Muscle of leg (tissue), 11 donors: ENCODE results near the gene GDF11. TPM values are rescaled to one million over a fixed set of nuclear protein-coding genes. Genes with fewer than 3 reads are reported as not detected.
A peak's percentile ranks its signal among the peaks of the same experiment; 100 is the strongest.

ENCODE experiments used
- DNase-seq: peaks from one replicate; pipeline ENCODE4 v3.0.0; 2013
- H3K27ac ChIP-seq: one replicate; pipeline ENCODE4 v1.5.1; 2013; ENCODE audit warnings: mild to moderate bottlenecking, low read length, control low read depth
- H3K27me3 ChIP-seq: one replicate; pipeline ENCODE4 v1.6.1; 2013; ENCODE audit warnings: low read length; ENCODE audit not compliant: control insufficient read depth, insufficient read depth
- H3K36me3 ChIP-seq: one replicate; pipeline ENCODE4 v1.6.1; 2013; ENCODE audit warnings: low read length; ENCODE audit not compliant: control insufficient read depth, insufficient read depth
- H3K4me1 ChIP-seq: one replicate; pipeline ENCODE4 v1.6.1; 2013; ENCODE audit warnings: low read length; ENCODE audit not compliant: control insufficient read depth, insufficient read depth
- H3K4me3 ChIP-seq: one replicate; pipeline ENCODE4 v1.5.1; 2013; ENCODE audit warnings: low read length, control low read depth
- H3K9me3 ChIP-seq: replicated peaks from 2 replicates; pipeline ENCODE4 v1.6.1; 2013; ENCODE audit warnings: low read depth, low read length; ENCODE audit not compliant: control insufficient read depth
- WGBS: methylation state at CpG from one replicate; pipeline ENCODE4 v1.1.5; 2013; ENCODE audit warnings: missing lambda C conversion rate; ENCODE audit not compliant: insufficient coverage; 5-methylcytosine and 5-hydroxymethylcytosine counted together
- polyA plus RNA-seq, 8 donors: library from polyadenylated mRNA; unstranded; fragments of 120-200 nt; gene quantifications; one replicate each; pipeline versions ENCODE4 v1.2.1 to v1.2.3, GENCODE V29; 2013; ENCODE audit warnings: inconsistent platforms in 1 of 8, low replicate concordance in 1 of 8; ENCODE audit not compliant: insufficient read length in 8 of 8, insufficient read depth in 1 of 8
- total RNA-seq: library from RNA; stranded (reverse); fragments of 120-200 nt; gene quantifications from one replicate; pipeline ENCODE4 v1.2.4, GENCODE V29; 2013

The GDF11 gene
- total and polyA plus RNA-seq, 9 donors, result 4.5 to 12.4 (median 10.7) TPM

DNA sequence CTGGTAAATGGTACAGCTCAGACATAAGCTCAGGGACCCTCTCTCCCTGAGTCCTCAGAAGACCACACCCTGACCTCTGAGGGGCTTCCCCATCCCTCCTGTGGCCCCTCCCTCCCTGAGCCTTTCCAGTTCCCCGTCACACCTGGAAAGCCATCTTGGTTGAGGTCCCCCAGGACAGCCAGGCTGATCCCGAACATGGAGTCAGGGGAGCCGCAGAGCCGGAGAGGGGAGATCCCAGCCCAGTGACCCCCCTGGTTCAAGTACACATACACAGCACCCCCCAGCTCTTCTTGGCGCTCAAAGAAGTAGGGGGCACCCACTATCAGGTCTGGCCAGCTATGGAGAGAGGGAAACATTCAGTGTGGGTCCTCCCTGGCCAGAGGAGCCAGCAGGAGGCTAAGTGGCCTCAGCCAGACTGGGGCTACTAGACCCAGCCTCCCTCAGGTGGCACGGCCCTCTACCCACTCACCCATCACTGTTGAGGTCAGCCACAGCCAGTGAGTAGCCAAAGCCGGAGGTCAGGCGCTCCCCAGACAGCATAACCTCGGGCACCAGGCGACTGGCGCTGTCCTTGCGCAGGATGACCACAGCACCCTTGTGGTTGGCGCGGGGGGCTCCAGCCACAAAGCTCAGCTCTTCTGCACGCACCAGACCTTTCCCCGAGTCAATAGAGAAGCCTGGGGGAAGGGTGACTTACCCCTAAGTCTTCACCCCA, 44.5 kb upstream of the GDF11 start:
- 82% methylated on average over 14 of the region's 16 CpGs for WGBS
- DNase-seq, result no peak
- no peaks in the 10 kb centered on the region for H3K9me3 ChIP-seq
- no peaks in the 10 kb centered on the region for H3K27me3 ChIP-seq
- H3K4me3 ChIP-seq, result no peak overlapping the region
- H3K36me3 ChIP-seq, result peaks cover 84% of the 10 kb centered on the region
- no peak overlapping the region for H3K27ac ChIP-seq
- H3K4me1 ChIP-seq, result peaks cover 26% of the 10 kb centered on the region

DNA sequence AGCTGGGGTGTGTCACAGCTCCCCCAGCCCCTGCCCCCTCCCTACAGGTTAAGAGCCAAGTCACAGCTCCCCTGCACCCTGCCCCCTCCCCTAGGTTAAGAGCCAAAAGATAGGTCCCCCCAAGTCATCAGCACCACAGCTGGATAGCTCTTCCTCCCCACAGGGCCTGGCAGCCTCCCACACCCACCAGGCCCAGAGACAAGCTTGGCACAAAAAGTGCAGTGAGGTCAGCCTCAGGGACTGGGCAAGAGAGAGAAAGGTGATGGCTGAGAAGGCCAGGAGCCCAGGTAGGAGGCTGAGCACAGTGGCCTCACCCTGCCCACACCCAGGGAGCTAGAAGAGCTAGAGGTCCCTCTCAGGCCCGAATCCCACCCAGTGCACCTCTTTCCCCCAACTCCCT, 44.0 kb upstream of the GDF11 start:
- DNase-seq, result no peak
- Histone ChIP-seq H3K27ac (no peak overlapping the region), H3K4me3 (no peak overlapping the region), H3K4me1 (peaks cover 31% of the 10 kb centered on the region), H3K9me3 (no peaks in the 10 kb centered on the region), H3K36me3 (peaks cover 78% of the 10 kb centered on the region), H3K27me3 (no peaks in the 10 kb centered on the region)
- WGBS, result no CpG with 5 or more reads among the region's 1 CpG

DNA sequence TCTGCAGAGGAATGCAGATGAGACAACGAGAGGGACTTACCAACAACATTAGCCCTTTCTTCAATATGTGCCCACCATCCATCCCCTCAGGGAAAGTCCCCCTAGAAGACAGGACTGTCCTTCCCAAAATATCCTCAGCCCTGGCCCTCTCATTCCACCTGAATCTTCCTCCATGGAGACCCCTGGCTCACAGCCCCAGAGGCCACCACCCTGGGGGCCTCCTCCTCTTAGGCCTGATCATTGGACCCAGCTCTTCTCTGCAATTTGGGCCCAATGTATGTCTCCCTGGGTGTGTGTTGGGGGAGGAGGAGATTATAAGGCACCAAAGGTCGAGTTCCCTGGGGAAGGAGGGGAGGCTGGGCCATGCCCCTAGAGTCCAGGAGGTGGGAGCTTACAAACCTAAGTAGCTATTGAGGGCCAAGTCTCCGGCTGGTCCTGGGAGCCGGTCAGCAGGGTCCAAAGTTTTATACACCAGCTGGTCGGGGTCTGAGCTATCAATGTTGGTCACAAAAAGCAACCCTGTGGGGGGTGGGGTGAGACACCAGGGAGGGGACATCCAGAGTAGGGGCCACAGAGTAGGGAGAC, 43.4 kb upstream of the GDF11 start:
- WGBS, result 63% methylated on average over 5 of the region's 5 CpGs

DNA sequence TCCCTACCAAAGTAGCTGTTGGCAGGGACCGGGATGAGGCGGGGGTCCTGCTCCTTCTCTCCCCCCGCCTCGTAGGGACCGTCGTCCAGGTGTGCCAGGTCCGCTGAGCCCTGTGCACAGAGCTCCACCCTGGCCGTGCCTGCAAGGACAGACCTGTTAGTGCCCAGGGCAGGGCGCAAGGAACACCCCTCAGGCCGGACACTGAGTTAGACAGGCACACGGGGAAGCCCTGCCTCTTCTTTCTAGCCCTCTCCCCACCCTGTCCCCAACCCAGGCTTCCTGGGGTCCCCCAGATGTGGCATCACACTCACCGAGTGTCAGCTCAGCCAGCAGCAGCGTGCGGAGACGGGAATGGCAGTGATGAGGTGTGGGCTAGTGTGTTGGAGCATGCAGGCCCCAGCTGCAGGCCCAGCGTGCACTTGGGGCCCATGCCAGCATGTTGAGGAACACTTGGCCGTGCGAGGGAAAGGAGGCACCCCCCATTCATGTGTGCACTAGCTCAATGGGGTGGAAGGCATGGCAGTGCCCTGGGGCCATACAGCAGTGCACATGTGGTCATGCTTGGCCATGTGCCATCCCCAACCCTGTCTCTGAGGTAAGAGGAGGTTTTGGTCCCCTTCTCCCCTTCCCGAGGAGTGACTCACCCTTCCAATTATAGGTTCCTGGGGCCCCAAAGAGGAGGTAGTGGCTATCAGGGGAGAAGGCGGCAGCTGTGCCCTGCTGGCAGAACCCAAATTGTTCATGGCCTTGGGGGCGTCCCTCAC, 42.5 kb upstream of the GDF11 start:
- 80% methylated on average over 13 of the region's 21 CpGs for whole genome bisulfite sequencing
- no peaks in the 10 kb centered on the region for H3K27me3 ChIP-seq
- H3K27ac ChIP-seq, result peak overlapping the region; percentile 29
- H3K4me1 ChIP-seq, result peaks cover 46% of the 10 kb centered on the region
- DNase-seq, result peak; percentile 56
- H3K9me3 ChIP-seq, result no peaks in the 10 kb centered on the region
- peaks cover 63% of the 10 kb centered on the region for H3K36me3 ChIP-seq
- no peak overlapping the region for H3K4me3 ChIP-seq

More for the DNA sequence above, 43.4 kb upstream of the GDF11 start:
- Histone ChIP-seq H3K9me3 (no peaks in the 10 kb centered on the region), H3K4me3 (no peak overlapping the region), H3K27me3 (no peaks in the 10 kb centered on the region), H3K36me3 (peaks cover 72% of the 10 kb centered on the region), H3K4me1 (peaks cover 37% of the 10 kb centered on the region), H3K27ac (no peak overlapping the region)
- DNase-seq, result no peak

DNA sequence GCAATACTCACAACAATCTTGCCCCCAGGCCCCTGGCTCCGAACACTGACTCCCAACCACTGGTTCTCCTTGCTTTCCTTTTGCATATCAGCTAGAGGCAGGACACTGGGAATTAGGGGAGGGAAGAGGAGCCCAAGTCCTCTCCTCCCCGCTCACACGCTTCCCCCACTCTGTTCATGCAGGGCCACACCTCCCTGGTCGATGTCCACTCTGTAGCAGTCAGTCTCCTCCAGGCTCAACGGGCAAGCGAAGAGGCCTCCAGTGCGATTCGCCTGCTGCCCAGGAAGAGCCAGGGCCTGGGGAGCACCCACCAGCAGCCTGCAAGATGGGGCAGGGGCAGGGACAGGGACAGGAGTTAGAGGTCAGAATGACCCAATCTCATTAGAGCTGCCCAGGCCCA, 40.1 kb upstream of the GDF11 start:
- H3K9me3 ChIP-seq, result no peaks in the 10 kb centered on the region
- H3K4me3 ChIP-seq, result peak overlapping the region; percentile 11
- peak overlapping the region; percentile 94 for H3K27ac ChIP-seq
- peaks cover 65% of the 10 kb centered on the region for H3K4me1 ChIP-seq
- peaks cover 39% of the 10 kb centered on the region for H3K36me3 ChIP-seq
- 88% methylated on average over 5 of the region's 8 CpGs for WGBS
- no peak for DNase-seq
- peaks cover 8% of the 10 kb centered on the region for H3K27me3 ChIP-seq

DNA sequence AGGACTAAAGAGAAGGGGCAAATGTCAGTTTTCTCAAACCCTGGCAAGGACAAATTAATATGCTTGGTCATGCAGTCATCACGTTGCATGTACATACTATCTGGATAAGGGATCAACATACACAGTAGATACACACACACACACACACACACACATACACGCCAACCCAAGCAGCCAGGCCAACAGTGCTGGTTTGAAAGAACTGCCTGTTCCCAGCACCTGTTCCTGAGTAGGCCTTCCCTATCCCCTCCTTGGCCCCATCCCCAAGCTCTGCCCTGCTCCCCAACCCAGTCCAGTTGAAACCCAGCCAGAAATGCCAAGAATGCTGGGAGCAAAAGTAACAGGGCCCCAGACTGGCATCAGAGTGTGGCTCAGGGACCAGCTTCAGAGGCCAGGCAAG, 39.6 kb upstream of the GDF11 start:
- Histone ChIP-seq H3K27me3 (peaks cover 8% of the 10 kb centered on the region), H3K36me3 (peaks cover 35% of the 10 kb centered on the region), H3K4me1 (peaks cover 68% of the 10 kb centered on the region), H3K27ac (peak overlapping the region; percentile 94), H3K4me3 (peak overlapping the region; percentile 86), H3K9me3 (no peaks in the 10 kb centered on the region)
- DNase-seq, result peak; percentile 94
- 65% methylated on average over 2 of the region's 2 CpGs for WGBS

DNA sequence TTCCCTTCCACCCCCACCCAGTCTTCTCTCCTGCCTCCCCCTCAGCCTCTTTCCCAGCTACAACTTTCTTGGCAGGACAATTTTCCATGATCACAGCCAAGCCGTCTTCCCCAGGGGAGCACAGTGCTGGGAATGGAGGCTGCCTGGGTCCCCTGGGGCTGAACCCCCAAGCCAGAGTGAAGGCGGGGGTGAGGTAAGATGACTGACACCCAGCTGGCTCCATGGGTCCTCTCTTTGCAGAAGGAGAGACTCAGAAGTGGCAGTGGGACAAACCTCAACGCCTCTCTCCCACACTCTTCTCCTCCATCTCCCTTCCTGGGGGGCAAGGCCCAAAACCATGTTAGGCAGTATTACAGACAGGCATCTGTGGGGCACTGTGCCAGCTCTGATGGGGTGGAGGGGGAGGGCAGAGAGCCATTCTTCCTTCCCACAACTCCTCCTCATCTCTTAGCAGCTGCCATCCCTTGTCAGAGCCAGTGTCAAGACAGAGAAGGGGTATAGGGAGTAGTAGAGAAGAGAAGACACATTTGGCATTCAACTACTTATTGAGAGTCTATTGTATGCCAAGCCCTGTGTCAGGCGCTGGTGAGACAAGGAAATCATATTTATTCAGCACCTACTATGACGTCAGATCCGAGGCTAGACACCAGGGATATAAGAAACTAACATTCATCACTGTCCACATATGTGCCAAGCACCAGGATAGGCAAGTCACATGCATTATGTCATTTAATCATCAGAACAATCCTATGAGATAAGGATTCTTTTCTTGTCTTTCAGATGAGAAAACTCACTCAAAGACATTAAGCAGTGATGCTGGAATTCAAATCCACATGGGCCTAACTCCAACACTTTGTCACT, 38.8 kb upstream of the GDF11 start:
- Histone ChIP-seq H3K27me3 (peaks cover 11% of the 10 kb centered on the region), H3K36me3 (peaks cover 26% of the 10 kb centered on the region), H3K27ac (peak overlapping the region; percentile 94), H3K4me1 (peaks cover 75% of the 10 kb centered on the region), H3K9me3 (no peaks in the 10 kb centered on the region), H3K4me3 (peak overlapping the region; percentile 86)
- DNase-seq, result peak; percentile 92
- no CpG with 5 or more reads among the region's 6 CpGs for WGBS

DNA sequence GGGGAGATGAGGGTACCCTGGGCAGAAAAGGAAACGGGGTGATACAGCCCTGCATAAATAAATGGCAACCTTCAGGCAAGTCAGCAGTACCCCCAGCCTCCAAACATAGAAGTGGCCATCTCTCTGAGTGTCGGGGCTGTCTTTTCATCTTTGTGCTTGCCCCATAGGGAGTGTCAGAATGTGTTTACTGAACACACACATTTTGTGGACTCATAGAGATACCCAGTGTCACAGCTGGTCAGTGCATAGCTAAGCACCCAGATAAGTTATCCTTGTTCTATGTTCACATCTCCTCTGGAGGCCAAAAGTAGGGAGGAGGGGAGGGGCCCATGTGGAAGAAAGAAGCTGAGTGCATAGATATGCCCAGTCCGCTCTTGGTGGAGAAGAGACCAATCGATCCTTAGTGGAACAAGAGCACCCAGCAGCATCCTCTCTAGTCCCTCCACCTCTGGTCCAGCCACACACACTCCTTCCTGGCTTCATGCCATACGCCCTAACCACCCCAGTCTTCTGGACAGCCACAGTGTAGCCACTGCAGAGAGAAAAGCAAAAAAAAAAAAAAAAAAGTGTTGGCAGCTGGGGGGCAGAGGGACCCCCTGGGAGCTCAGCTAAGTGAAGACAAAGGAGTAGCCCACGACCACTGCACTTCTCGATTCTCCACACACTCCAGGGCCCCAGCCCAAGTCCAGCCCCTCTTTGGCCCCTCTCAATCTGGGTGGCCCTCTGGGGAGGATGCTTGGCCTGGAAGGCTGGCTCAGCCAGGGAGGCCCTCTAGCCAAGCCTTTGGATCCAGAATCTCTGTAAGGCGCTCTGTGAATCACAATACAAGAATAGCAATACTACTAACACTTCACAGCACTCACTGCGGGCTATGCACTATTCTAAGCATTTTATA, 37.9 kb upstream of the GDF11 start:
- peaks cover 82% of the 10 kb centered on the region for H3K4me1 ChIP-seq
- H3K36me3 ChIP-seq, result peaks cover 17% of the 10 kb centered on the region
- 60% methylated on average over 2 of the region's 9 CpGs for WGBS
- H3K27me3 ChIP-seq, result peaks cover 16% of the 10 kb centered on the region
- H3K4me3 ChIP-seq, result peak overlapping the region; percentile 86
- no peaks in the 10 kb centered on the region for H3K9me3 ChIP-seq
- DNase-seq, result peak; percentile 80
- H3K27ac ChIP-seq, result peak overlapping the region; percentile 94

DNA sequence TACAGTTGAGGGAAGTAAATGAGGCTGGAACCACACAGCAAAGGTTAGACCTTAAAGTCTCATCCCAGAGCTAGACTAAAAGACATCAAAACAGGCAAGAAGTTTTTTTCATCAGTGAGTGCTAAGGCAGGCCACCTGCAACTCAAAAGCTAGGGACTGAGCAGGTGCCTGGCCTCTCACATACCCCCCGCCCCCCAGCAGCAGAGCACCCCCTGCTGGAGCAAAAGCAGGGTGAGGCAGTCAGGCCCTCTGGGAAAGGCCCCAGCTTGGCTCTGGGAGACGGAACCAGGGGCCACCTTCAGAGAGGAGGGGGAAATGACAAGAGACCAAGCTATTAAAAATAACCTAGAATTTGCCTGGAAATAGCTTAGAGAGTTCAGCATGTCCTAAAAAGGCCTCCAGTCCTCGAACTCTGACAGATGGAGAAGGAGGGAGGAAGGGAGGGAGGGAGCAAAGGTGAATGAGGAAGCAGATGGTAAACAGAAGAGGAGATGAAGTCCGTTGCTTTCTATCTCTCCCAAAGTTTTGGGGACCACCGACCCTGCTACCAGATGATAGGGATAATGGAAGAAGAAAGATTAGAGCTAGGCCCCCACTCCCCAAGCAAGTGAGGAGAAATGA, 37.0 kb upstream of the GDF11 start:
- Histone ChIP-seq H3K27ac (peak overlapping the region; percentile 94), H3K36me3 (peaks cover 9% of the 10 kb centered on the region), H3K9me3 (no peaks in the 10 kb centered on the region), H3K27me3 (peaks cover 16% of the 10 kb centered on the region), H3K4me3 (peak overlapping the region; percentile 86), H3K4me1 (peaks cover 74% of the 10 kb centered on the region)
- no CpG with 5 or more reads among the region's 5 CpGs for WGBS
- DNase-seq, result peak; percentile 49
